Esophagus muscularis mucosa (tissue), 4 donors: ENCODE measurements around the gene LARGE1. TPM values are rescaled to one million over a fixed set of nuclear protein-coding genes. Genes with fewer than 3 reads are reported as not detected.

Experiments used
- DNase-seq: peaks from one replicate; pipeline ENCODE4 v3.0.0-alpha.2; 2017; ENCODE audit errors: extremely low spot score
- H3K27ac ChIP-seq, 4 donors: fragments of 200-600 bp; sonication (generic); replicated peaks in 1 of 4; 1 replicate in 3 of 4; 2 replicates in 1 of 4; pipeline ENCODE4 v1.5.1; 2016 to 2019; ENCODE audit warnings: mild to moderate bottlenecking in 1 of 4
- H3K27me3 ChIP-seq, 4 donors: fragments of 200-600 bp; sonication (generic); one replicate each; pipeline versions ENCODE4 v1.5.1 to v1.6.0; 2016 to 2019
- H3K36me3 ChIP-seq, 4 donors: fragments of 200-600 bp; sonication (generic); one replicate each; pipeline ENCODE4 v1.5.1; 2016 to 2019
- H3K4me1 ChIP-seq, 4 donors: fragments of 200-600 bp; sonication (generic); one replicate each; pipeline ENCODE4 v1.5.1; 2016 to 2019
- H3K4me3 ChIP-seq, 4 donors: fragments of 200-600 bp; sonication (generic); 1 replicate in 2 of 4; 2 replicates in 2 of 4; pipeline ENCODE4 v1.5.1; 2016 to 2019; ENCODE audit warnings: mild to moderate bottlenecking in 4 of 4, moderate library complexity in 1 of 4
- H3K9me3 ChIP-seq, 4 donors: fragments of 200-600 bp; sonication (generic); 1 replicate in 3 of 4; 2 replicates in 1 of 4; pipeline ENCODE4 v1.5.1; 2016 to 2019
- EP300 ChIP-seq: sonication (generic); formaldehyde crosslinking; IDR thresholded peaks from one replicate; pipeline ENCODE4 v1.6.1; 2017; ENCODE audit warnings: antibody characterized with exemption
- POLR2A ChIP-seq: fragments of 450-650 bp; IDR thresholded peaks from one replicate; pipeline ENCODE4 v1.6.1; 2017; ENCODE audit warnings: antibody characterized with exemption, moderate library complexity, mild to moderate bottlenecking, low read depth
- POLR2AphosphoS5 ChIP-seq, 2 donors: sonication (generic); formaldehyde crosslinking; IDR thresholded peaks; one replicate each; pipeline ENCODE4 v1.6.1; 2017; ENCODE audit warnings: antibody characterized with exemption in 2 of 2
- WGBS: methylation state at CpG from one replicate; pipeline ENCODE4 v1.1.5; 2018; 5-methylcytosine and 5-hydroxymethylcytosine counted together
- intact Hi-C: fragments of 100-400 bp; cut with DNase I; formaldehyde crosslinking; loops from one replicate; pipeline ENCODE4 v1.15.1; 2023
- total RNA-seq, 4 donors: library from RNA; depleted of rRNA; stranded (reverse); fragments of >200 nt; gene quantifications; one replicate each; pipeline versions ENCODE4 v1.1.0 to v1.2.1, GENCODE V29; 2016
- TF ChIP-seq, protein P1 (sequence below), 3 experiments: fragments of 200-600 bp in 2 of 3; fragments of 450-650 bp in 1 of 3; sonication (generic) in 2 of 3; IDR thresholded peaks; one replicate each; pipeline ENCODE4 v1.5.1; 2017 to 2019; ENCODE audit warnings: antibody characterized with exemption in 3 of 3, mild to moderate bottlenecking in 2 of 3, moderate library complexity in 1 of 3

Gene LARGE1
- total RNA-seq, 4 donors from 2014 or later: 29.9 to 48.4 (median 32.4) TPM

- intact Hi-C loops: no loop called here
- no peak for TF ChIP-seq POLR2A
- TF ChIP-seq POLR2AphosphoS5 (IDR thresholded peaks at IDR 0.05): no peak
- TF ChIP-seq, protein P1, sequence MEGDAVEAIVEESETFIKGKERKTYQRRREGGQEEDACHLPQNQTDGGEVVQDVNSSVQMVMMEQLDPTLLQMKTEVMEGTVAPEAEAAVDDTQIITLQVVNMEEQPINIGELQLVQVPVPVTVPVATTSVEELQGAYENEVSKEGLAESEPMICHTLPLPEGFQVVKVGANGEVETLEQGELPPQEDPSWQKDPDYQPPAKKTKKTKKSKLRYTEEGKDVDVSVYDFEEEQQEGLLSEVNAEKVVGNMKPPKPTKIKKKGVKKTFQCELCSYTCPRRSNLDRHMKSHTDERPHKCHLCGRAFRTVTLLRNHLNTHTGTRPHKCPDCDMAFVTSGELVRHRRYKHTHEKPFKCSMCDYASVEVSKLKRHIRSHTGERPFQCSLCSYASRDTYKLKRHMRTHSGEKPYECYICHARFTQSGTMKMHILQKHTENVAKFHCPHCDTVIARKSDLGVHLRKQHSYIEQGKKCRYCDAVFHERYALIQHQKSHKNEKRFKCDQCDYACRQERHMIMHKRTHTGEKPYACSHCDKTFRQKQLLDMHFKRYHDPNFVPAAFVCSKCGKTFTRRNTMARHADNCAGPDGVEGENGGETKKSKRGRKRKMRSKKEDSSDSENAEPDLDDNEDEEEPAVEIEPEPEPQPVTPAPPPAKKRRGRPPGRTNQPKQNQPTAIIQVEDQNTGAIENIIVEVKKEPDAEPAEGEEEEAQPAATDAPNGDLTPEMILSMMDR (IDR thresholded peaks at IDR 0.05): no peak
- TF ChIP-seq EP300: no peak
- no peak overlapping the region for H3K4me3 ChIP-seq
- no peaks in the 10 kb centered on the region for H3K9me3 ChIP-seq
- no peaks in the 10 kb centered on the region for H3K27me3 ChIP-seq
- H3K27ac ChIP-seq: no peak overlapping the region
- 92% methylated on average over 9 of the region's 9 CpGs for WGBS
- peaks cover 0 to 6% (median 0%) of the 10 kb centered on the region in 4 donors for H3K36me3 ChIP-seq
- no peak for DNase-seq
- peaks cover 0 to 14% (median 0%) of the 10 kb centered on the region in 4 donors for H3K4me1 ChIP-seq
These were observed 359.0 kb downstream of the LARGE1 start for GRCh38 chr22:33561149-33561807.

DNA sequence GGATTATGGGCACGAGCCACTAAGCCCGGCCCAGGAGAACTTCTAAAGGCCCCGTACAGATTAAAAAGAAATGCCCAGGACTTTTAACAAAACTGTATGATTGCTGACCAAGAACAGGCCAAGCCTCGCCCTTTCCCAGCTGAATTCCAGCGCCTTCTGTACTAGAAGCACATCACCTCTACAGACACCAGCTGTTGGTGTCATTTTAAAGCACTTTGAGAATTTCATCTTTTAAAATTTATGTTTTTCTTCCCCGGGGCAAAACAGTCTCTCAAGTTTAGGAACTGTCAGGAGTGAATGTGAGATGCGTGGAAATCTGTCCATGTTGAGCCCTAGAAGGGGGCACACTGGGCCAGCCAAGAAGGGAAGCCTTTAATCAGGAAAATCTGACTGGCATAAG lies 362.4 kb downstream of the LARGE1 start:
- intact Hi-C loops: no loop called here
- Histone ChIP-seq H3K4me3 (no peak overlapping the region), H3K9me3 (no peaks in the 10 kb centered on the region), H3K27ac (no peak overlapping the region), H3K4me1 (peaks cover 0 to 7% (median 2%) of the 10 kb centered on the region in 4 donors), H3K36me3 (peaks cover 0 to 3% (median 0%) of the 10 kb centered on the region in 4 donors), H3K27me3 (no peaks in the 10 kb centered on the region)
- no peak for DNase-seq
- 79% methylated on average over 7 of the region's 7 CpGs for WGBS
- TF ChIP-seq, protein P1 (IDR thresholded peaks at IDR 0.05): no peak
- no peak for TF ChIP-seq POLR2AphosphoS5 (IDR thresholded peaks at IDR 0.05)
- no peak for TF ChIP-seq EP300
- TF ChIP-seq POLR2A: no peak

- Histone ChIP-seq H3K9me3 (no peaks in the 10 kb centered on the region), H3K36me3 (no peaks in the 10 kb centered on the region), H3K4me3 (no peak overlapping the region), H3K27me3 (no peaks in the 10 kb centered on the region), H3K27ac (no peak overlapping the region), H3K4me1 (peaks cover 0 to 4% (median 0%) of the 10 kb centered on the region in 4 donors)
- 83% methylated on average over 5 of the region's 5 CpGs for WGBS
- TF ChIP-seq EP300 (no peak), POLR2A (no peak), POLR2AphosphoS5 (IDR thresholded peaks at IDR 0.05) (no peak)
- TF ChIP-seq, protein P1 (IDR thresholded peaks at IDR 0.05): no peak
- no peak for DNase-seq
- intact Hi-C loops: no loop called here
These were observed 364.3 kb downstream of the LARGE1 start for GRCh38 chr22:33555814-33556522.

DNA sequence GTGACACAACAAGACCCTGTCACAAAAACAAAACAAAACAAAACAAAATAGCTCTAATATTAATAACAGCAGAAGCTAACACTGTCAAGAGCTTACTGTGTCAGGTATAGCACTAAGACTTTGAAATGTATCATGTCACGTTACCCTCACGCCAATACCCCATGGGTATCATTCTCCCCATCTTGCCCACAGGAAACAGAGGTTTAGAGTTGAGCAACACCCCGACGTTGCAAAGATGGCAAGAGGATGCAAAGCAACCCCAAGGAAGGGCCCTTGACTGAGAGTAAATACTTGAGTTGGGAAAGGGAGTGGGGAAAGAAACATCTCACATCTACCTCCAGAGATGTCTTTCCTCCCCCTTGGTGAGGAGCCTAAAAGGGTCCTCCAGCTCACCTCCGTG lies 366.8 kb downstream of the LARGE1 start:
- WGBS: 85% methylated on average over 5 of the region's 5 CpGs
- H3K27ac ChIP-seq: no peak overlapping the region
- no peak for DNase-seq
- no peaks in the 10 kb centered on the region for H3K9me3 ChIP-seq
- no peak overlapping the region for H3K4me3 ChIP-seq
- TF ChIP-seq, protein P1 (IDR thresholded peaks at IDR 0.05): no peak
- TF ChIP-seq EP300: no peak
- no peak for TF ChIP-seq POLR2AphosphoS5 (IDR thresholded peaks at IDR 0.05)
- TF ChIP-seq POLR2A: no peak
- no peaks in the 10 kb centered on the region for H3K36me3 ChIP-seq
- H3K4me1 ChIP-seq: peaks cover 0 to 4% (median 0%) of the 10 kb centered on the region in 4 donors
- intact Hi-C loops: no loop called here
- H3K27me3 ChIP-seq: no peaks in the 10 kb centered on the region
